Putamen (tissue), 1 donor: ENCODE data around the gene SIK3.
"Not testable (repeated sequence)": the region's sequence is repeated elsewhere in the genome, so short reads cannot be mapped to it uniquely, and the experiment has no call there.

Source experiments
- DNase-seq: peaks from one replicate; pipeline ENCODE4 v3.0.0-alpha.2; 2016; ENCODE audit warnings: low spot score

SIK3 gene

DNA sequence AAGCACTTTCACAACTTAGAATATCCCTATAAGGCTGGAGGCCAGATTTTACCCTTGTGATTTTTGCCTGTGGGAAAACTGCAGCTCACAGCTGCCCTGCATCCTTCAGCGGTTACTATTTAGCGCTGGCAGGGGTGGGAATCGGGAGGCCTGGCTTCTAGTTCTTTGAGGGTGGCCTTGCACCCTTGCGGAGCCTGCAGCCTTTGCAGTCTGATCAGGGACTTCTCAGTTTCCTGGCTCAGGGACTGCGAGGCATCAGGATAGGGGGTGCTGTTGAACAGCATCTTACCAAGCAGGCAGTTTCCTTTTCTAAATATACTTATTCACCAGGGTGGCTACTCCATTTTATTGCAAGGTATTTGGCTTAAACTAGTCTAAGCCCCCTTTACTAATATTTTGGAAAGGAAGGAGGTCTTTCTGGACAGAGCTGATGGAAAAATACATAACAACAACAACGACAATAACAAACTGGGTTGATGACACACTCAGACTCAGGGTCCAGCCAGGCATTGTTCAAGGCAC lies 257.9 kb downstream of the SIK3 start:
- peak; percentile 34 for DNase-seq

DNA sequence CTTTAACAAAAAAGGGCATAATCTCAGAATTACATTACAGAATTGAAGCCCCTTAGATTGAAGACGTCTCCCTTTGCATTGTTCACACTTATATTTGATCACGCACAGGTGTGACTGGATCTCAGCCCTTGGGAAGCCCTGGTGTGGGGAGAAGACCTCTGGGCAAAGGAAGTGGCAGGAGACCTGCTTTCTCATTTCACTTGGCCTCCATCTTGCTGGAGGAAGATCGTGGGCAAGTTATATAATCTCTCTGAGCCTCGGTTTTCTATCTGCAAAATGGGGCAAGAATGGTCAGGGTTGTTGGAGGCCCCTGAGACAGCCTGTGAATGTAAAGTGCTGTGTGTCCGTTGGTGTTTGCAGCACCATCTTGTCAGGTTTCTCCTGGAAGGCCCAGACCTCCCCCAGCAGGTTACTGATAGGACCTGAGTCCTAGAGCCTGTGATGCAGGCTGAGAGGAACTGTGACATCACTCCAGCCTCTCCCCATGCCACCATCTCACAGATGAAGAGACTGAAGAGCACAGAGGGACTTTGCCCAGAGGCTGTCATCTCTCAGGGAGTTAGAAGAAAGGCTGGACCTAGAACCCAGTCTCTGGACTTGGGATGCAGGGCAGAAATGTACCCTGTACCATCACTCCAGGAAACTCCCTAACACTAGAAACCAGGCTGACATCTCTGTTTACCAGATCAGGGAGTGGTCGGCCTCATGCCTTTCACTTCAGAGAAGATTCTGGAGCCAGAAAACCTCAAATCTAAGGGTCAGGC lies 259.7 kb downstream of the SIK3 start:
- DNase-seq: no peak

GRCh38 chr11:116837231-116838091 lies 260.8 kb downstream of the SIK3 start, which contains the start of gene APOA1:
Gene APOA1, minus strand, starts transcription at chr11:116837622. Its CDS starts 235 bp downstream, at chr11:116837387.
- no peak for DNase-seq

GRCh38 chr11:116836632-116836991 lies 261.6 kb downstream of the SIK3 start:
- DNase-seq: no peak

- DNase-seq: peak; percentile 88
These were observed 262.2 kb downstream of the SIK3 start for GRCh38 chr11:116835791-116836631.

DNA sequence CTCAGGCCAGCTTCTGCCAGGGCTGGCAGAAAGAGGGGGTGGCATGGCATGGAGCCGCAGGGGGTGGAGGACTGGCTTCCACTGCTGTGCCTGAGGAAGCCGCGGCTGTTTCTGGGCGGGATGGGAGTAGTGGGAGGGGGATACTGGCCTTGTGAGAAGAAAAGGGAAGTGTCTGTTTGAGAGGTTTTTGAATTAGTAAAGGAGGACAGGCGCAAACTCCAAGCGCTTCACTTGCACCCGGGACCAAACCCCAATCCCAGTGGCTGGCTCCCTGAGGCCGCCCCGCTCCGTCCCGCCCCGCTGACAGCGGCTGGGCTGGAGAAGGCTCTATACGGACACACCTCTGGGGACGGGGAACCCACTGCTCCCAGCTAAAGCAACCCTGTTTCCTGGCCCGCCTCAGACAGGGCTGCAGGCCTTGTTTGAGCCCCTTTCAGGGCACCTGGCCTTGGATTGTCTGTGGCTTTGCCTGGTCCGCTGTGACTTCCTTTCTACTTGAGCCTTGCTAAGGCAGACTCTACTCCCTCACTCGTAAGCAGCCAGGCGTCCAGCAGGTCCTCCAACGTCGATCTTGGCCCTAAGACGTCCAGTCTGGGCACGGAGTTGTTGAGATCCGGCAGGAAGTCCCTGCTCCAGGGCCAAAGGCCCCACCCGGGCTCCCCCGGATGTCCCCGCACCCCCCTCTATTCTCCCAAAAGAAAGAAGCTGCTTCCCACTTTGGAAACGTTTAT lies 263.0 kb downstream of the SIK3 start:
- no peak for DNase-seq

DNA sequence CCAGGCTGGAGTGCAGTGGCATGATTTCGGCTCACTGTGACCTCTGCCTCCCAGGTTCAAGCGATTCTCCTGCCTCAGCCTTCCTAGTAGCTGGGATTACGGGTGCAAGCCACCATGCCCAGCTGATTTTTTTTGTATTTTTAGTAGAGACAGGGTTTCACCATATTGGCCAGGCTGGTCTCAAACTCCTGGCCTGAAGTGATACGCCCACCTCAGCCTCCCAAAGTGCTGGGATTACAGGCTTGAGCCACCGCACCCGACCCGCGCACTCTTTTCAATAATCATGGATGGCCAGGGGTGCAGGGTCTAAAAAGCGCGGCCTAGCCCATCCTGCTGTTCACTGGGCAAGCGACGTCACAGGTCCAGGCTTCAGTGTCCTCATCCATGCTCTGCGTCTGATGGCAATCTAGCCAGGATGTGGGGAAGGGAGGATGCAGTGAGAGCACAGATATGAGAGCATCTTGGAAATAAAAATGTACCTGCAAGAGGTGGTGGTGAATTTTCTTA lies 263.6 kb downstream of the SIK3 start:
- not testable (repeated sequence) for DNase-seq

- DNase-seq: no peak
These were observed 264.3 kb downstream of the SIK3 start for GRCh38 chr11:116833816-116834534.

- no peak for DNase-seq
These were observed 264.8 kb downstream of the SIK3 start for GRCh38 chr11:116833491-116833815.

DNA sequence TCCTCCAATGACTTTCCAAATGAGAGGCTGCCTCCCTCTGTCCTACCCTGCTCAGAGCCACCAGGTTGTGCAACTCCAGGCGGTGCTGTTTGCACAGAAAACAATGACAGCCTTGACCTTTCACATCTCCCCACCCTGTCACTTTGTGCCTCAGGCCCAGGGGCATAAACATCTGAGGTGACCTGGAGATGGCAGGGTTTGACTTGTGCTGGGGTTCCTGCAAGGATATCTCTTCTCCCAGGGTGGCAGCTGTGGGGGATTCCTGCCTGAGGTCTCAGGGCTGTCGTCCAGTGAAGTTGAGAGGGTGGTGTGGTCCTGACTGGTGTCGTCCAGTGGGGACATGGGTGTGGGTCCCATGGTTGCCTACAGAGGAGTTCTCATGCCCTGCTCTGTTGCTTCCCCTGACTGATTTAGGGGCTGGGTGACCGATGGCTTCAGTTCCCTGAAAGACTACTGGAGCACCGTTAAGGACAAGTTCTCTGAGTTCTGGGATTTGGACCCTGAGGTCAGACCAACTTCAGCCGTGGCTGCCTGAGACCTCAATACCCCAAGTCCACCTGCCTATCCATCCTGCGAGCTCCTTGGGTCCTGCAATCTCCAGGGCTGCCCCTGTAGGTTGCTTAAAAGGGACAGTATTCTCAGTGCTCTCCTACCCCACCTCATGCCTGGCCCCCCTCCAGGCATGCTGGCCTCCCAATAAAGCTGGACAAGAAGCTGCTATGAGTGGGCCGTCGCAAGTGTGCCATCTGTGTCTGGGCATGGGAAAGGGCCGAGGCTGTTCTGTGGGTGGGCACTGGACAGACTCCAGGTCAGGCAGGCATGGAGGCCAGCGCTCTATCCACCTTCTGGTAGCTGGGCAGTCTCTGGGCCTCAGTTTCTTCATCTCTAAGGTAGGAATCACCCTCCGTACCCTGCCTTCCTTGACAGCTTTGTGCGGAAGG lies 265.6 kb downstream of the SIK3 start:
- no peak for DNase-seq

GRCh38 chr11:116831790-116832349 lies 266.4 kb downstream of the SIK3 start:
- DNase-seq: no peak

GRCh38 chr11:116830184-116830912 lies 267.9 kb downstream of the SIK3 start:
- no peak for DNase-seq

GRCh38 chr11:116829525-116830183 lies 268.6 kb downstream of the SIK3 start, which contains the start of gene APOC3:
Gene APOC3, plus strand, starts transcription at chr11:116829907. Its CDS starts 676 bp downstream, at chr11:116830583.
- no peak for DNase-seq

- DNase-seq: no peak
These were observed 269.4 kb downstream of the SIK3 start for GRCh38 chr11:116828632-116829524.

DNA sequence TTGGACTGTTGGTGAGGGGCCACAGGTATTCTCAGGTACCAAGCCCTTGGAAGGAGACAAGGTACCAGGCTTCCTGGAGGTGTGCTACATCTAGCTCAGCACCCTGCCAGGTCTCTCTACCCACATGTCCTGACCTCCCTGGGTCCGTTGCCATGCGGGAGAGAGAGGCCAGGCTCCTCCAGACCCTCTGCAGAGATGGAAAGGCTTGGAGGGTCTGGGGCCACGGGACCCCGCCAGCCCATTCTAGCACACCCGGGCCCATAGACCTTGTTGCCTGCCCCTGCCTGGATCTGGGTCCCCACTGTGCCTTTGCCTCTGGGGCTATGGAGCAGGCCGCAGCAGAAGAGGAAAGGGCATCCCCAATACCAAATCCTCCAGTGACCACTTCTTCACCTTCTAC lies 270.8 kb downstream of the SIK3 start:
- no peak for DNase-seq

GRCh38 chr11:116826751-116827431 lies 271.3 kb downstream of the SIK3 start:
- DNase-seq: no peak
